Fibroblast of pulmonary artery (primary cell): Measurements from ENCODE around the gene RASL10B.

Experiments used
- DNase-seq: peaks from one replicate; pipeline ENCODE4 v3.0.0-alpha.2; 2010; ENCODE audit warnings: low read depth
- H3K4me3 ChIP-seq: replicated peaks from 2 replicates; pipeline ENCODE4 v1.5.1; 2011; ENCODE audit warnings: low read depth, mild to moderate bottlenecking, control low read depth, low read length, moderate library complexity
- CTCF ChIP-seq: IDR thresholded peaks from 2 replicates; pipeline ENCODE4 v1.5.1; 2011; ENCODE audit warnings: mild to moderate bottlenecking, control low read depth, low read length, inconsistent platforms; ENCODE audit errors: missing control alignments

The RASL10B gene

GRCh38 chr17:35738519-35739133 is 7.2 kb downstream of the RASL10B start:
- no peak overlapping the region for H3K4me3 ChIP-seq
- no peak for DNase-seq
- no peak for TF ChIP-seq CTCF

- TF ChIP-seq CTCF: no peak
- no peak for DNase-seq
- no peak overlapping the region for H3K4me3 ChIP-seq
Observed at GRCh38 chr17:35740216-35740615, 8.8 kb downstream of the RASL10B start.

GRCh38 chr17:35740997-35741931 is 9.8 kb downstream of the RASL10B start:
- no peak overlapping the region for H3K4me3 ChIP-seq
- no peak for DNase-seq
- TF ChIP-seq CTCF: no peak

- no peak for DNase-seq
- H3K4me3 ChIP-seq: no peak overlapping the region
- no peak for TF ChIP-seq CTCF
Observed at GRCh38 chr17:35742496-35742895, 11.1 kb downstream of the RASL10B start.

- no peak for DNase-seq
- no peak for TF ChIP-seq CTCF
- H3K4me3 ChIP-seq: no peak overlapping the region
Observed at GRCh38 chr17:35742896-35743477, 11.5 kb downstream of the RASL10B start.

GRCh38 chr17:35743626-35744328 is 12.3 kb downstream of the RASL10B start:
- peak; percentile 59 for DNase-seq
- no peak for TF ChIP-seq CTCF
- H3K4me3 ChIP-seq: no peak overlapping the region
